Astrocyte (in vitro differentiated cells and primary cell): Measurements from ENCODE around the gene CCDC85B. TPM values are rescaled to one million over a fixed set of nuclear protein-coding genes. Genes with fewer than 3 reads are reported as not detected.

Experiments used
- DNase-seq: peaks from one replicate; pipeline ENCODE4 v3.0.0-alpha.2; 2010; ENCODE audit warnings: low read depth
- FAIRE-seq: peaks from 2 replicates; lab custom pipeline; 2011; peaks lifted over from hg19 to GRCh38; lab: Jason Lieb, UNC
- H2AFZ ChIP-seq: 2 replicates; pipeline ENCODE4 v1.6.0; 2012; ENCODE audit warnings: low read depth, low read length, inconsistent platforms
- H3K27ac ChIP-seq: 2 replicates; pipeline ENCODE4 v1.5.1; 2011; ENCODE audit warnings: low read depth, low read length, inconsistent platforms
- H3K27me3 ChIP-seq: 2 replicates; pipeline ENCODE4 v1.6.0; 2011; ENCODE audit warnings: low read length, inconsistent platforms; ENCODE audit not compliant: insufficient read depth
- H3K36me3 ChIP-seq: 2 replicates; pipeline ENCODE4 v1.5.1; 2011; ENCODE audit warnings: low read length, inconsistent platforms; ENCODE audit not compliant: insufficient read depth
- H3K4me1 ChIP-seq: 2 replicates; pipeline ENCODE4 v1.5.1; 2011; ENCODE audit warnings: low read length, inconsistent platforms; ENCODE audit not compliant: insufficient read depth
- H3K4me2 ChIP-seq: 2 replicates; pipeline ENCODE4 v1.6.0; 2012; ENCODE audit warnings: low read length, inconsistent platforms
- H3K4me3 ChIP-seq: 2 replicates; pipeline ENCODE4 v1.5.1; 2011; ENCODE audit warnings: low read depth, mild to moderate bottlenecking, low read length, inconsistent platforms; ENCODE audit not compliant: insufficient read depth
- H3K79me2 ChIP-seq: 2 replicates; pipeline ENCODE4 v1.6.0; 2012; ENCODE audit warnings: mild to moderate bottlenecking, low read length, inconsistent platforms; ENCODE audit not compliant: insufficient read depth
- H3K9ac ChIP-seq: 2 replicates; pipeline ENCODE4 v1.6.0; 2012; ENCODE audit warnings: mild to moderate bottlenecking, low read length, inconsistent platforms
- H3K9me3 ChIP-seq: 2 replicates; pipeline ENCODE4 v1.5.1; 2012; ENCODE audit warnings: low read depth, mild to moderate bottlenecking, low read length, inconsistent platforms; ENCODE audit not compliant: insufficient read depth
- H4K20me1 ChIP-seq: 2 replicates; pipeline ENCODE4 v1.6.0; 2012; ENCODE audit warnings: low read length, inconsistent platforms; ENCODE audit not compliant: insufficient read depth
- H3K27ac Mint-ChIP-seq: one replicate; pipeline ENCODE4 v1.8.0; 2021; ENCODE audit warnings: mild to moderate bottlenecking, mixed read lengths; ENCODE audit not compliant: unreplicated experiment
- H3K27me3 Mint-ChIP-seq: one replicate; pipeline ENCODE4 v1.8.0; 2021; ENCODE audit warnings: low read depth, mixed read lengths; ENCODE audit not compliant: unreplicated experiment
- H3K36me3 Mint-ChIP-seq: one replicate; pipeline ENCODE4 v1.8.0; 2021; ENCODE audit warnings: low read depth, mixed read lengths; ENCODE audit not compliant: unreplicated experiment
- H3K4me1 Mint-ChIP-seq: one replicate; pipeline ENCODE4 v1.8.0; 2021; ENCODE audit warnings: low read depth, mixed read lengths; ENCODE audit not compliant: unreplicated experiment
- H3K4me3 Mint-ChIP-seq: one replicate; pipeline ENCODE4 v1.8.0; 2021; ENCODE audit warnings: mild to moderate bottlenecking, moderate library complexity, mixed read lengths; ENCODE audit not compliant: unreplicated experiment
- H3K9me3 Mint-ChIP-seq: one replicate; pipeline ENCODE4 v1.8.0; 2021; ENCODE audit warnings: mild to moderate bottlenecking, mixed read lengths; ENCODE audit not compliant: unreplicated experiment
- EZH2 ChIP-seq: IDR thresholded peaks from 2 replicates; pipeline ENCODE4 v1.6.1; 2012; ENCODE audit warnings: mild to moderate bottlenecking, low read length, inconsistent platforms; ENCODE audit not compliant: insufficient read depth
- total RNA-seq: library from RNA; stranded (reverse); gene quantifications from 2 replicates; pipeline ENCODE4 v1.2.1, GENCODE V29; 2021
- TF ChIP-seq, protein P1 (sequence below): IDR thresholded peaks from 2 replicates; pipeline ENCODE4 v1.5.1; 2011; ENCODE audit warnings: low read depth, mild to moderate bottlenecking, inconsistent platforms, low read length, moderate library complexity; ENCODE audit not compliant: insufficient read depth

The CCDC85B gene
- total RNA-seq, 1 donor from 2014 or later = 31.4 TPM

DNA sequence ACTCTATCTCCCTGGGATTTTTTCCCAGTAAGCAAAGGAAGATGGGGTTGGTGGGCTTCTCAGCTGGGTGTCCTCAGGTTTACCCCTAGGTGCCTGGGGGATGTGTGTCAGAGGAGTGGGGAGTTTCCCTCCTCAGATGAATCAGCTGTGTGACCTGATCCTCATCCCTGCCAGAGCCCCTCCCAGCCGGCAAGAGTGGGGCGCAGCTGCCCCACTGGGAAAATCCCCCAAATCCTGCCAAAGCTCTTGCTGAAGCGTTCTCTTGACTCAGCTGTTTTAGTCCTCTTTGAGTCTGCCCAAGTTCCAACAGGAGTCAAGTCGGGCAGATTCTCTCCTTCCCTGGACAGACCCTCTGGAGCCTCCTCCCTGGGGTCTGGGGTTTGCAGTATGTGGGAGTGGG lies 22.4 kb downstream of the CCDC85B start:
- Histone ChIP-seq H3K27ac (peak overlapping the region; percentile 80), H3K9ac (peak overlapping the region; percentile 68), H3K79me2 (peaks cover 28% of the 10 kb centered on the region), H3K4me2 (peak overlapping the region; percentile 21), H3K4me1 (peaks cover 61% of the 10 kb centered on the region), H3K9me3 (no peaks in the 10 kb centered on the region), H3K36me3 (peaks cover 5% of the 10 kb centered on the region), H3K27me3 (no peaks in the 10 kb centered on the region), H3K4me3 (no peak overlapping the region), H4K20me1 (no peaks in the 10 kb centered on the region), H2AFZ (no peak overlapping the region)
- Mint-ChIP-seq H3K27me3 (peaks cover 2% of the 10 kb centered on the region), H3K4me1 (peaks cover 34% of the 10 kb centered on the region), H3K36me3 (no peaks in the 10 kb centered on the region), H3K9me3 (no peaks in the 10 kb centered on the region), H3K27ac (peak overlapping the region; percentile 53), H3K4me3 (no peak overlapping the region)
- FAIRE-seq (no peak), DNase-seq (peak; percentile 63)
- no peak for TF ChIP-seq EZH2
- TF ChIP-seq, protein P1, sequence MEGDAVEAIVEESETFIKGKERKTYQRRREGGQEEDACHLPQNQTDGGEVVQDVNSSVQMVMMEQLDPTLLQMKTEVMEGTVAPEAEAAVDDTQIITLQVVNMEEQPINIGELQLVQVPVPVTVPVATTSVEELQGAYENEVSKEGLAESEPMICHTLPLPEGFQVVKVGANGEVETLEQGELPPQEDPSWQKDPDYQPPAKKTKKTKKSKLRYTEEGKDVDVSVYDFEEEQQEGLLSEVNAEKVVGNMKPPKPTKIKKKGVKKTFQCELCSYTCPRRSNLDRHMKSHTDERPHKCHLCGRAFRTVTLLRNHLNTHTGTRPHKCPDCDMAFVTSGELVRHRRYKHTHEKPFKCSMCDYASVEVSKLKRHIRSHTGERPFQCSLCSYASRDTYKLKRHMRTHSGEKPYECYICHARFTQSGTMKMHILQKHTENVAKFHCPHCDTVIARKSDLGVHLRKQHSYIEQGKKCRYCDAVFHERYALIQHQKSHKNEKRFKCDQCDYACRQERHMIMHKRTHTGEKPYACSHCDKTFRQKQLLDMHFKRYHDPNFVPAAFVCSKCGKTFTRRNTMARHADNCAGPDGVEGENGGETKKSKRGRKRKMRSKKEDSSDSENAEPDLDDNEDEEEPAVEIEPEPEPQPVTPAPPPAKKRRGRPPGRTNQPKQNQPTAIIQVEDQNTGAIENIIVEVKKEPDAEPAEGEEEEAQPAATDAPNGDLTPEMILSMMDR = no peak

DNA sequence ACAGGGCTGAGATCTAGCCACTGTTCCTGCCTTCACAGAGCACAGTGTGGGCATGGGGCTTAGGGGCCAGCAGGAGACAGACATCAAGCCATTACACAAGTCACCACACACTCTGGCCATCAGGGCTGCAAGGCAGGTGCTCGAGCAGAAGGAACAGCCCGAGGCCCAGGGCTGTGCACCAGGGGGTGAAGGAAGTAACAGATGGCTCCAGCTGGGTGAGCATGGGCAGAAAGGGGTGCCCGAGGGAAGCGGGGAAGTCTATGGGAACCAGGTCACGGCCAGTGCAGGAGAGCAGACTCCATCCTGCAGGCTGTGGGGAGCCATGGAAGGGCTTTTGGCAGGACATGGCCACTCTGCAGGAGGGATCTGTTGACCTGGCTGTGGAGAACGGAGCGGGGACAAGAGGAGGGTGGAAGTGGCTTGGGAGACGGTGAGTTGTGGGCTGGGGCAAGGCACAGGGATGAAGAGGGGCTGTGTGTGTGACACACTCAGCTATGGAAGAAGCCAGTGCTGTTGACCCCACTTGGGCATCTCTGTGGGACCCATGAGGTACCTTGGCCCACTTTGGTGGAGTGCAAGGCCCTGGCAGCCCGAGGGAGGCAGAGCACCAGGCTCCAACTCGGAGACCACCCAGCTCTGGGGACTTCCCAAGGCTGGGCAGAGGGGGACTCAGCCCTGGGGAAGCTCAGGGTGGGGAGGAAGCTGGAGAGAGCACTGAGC lies 24.8 kb downstream of the CCDC85B start:
- H3K9me3 ChIP-seq = no peaks in the 10 kb centered on the region
- TF ChIP-seq EZH2 = no peak
- TF ChIP-seq, protein P1 = no peak
- H3K36me3 ChIP-seq = peaks cover 5% of the 10 kb centered on the region
- Mint-ChIP-seq H3K36me3 (peaks cover 2% of the 10 kb centered on the region), H3K4me3 (peak overlapping the region; percentile 31), H3K9me3 (no peaks in the 10 kb centered on the region), H3K27ac (peak overlapping the region; percentile 98), H3K4me1 (peaks cover 34% of the 10 kb centered on the region), H3K27me3 (no peaks in the 10 kb centered on the region)
- no peaks in the 10 kb centered on the region for H3K27me3 ChIP-seq
- no peak for DNase-seq
- peak overlapping the region; percentile 77 for H3K9ac ChIP-seq
- H3K4me2 ChIP-seq = peak overlapping the region; percentile 98
- peaks cover 70% of the 10 kb centered on the region for H3K4me1 ChIP-seq
- peaks cover 2% of the 10 kb centered on the region for H4K20me1 ChIP-seq
- no peak for FAIRE-seq
- H3K79me2 ChIP-seq = peaks cover 44% of the 10 kb centered on the region
- peak overlapping the region; percentile 97 for H3K27ac ChIP-seq
- no peak overlapping the region for H3K4me3 ChIP-seq
- no peak overlapping the region for H2AFZ ChIP-seq

DNA sequence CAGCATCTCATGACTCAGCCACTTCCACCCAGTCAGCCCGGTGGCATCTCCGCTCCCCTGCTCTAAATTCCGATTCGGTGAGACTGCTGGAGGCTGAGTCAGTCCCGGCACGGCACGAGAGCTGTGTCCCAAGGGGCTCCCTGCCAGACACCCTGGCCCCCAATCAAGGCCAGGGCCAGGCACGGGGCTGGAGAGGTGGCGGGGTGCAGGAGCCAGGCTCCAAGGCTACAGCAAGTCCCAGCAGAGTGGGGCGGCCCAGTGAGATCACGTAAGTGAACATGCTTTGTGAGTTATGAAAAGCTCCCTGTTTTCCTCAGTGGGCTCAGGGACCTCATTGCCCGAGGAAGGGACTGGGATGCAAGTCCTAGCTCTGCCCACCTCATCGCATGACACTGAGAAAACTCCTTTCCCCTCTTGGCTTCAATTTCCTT lies 25.4 kb downstream of the CCDC85B start:
- Mint-ChIP-seq H3K36me3 (peaks cover 2% of the 10 kb centered on the region), H3K4me1 (peaks cover 34% of the 10 kb centered on the region), H3K27ac (peak overlapping the region; percentile 98), H3K27me3 (no peaks in the 10 kb centered on the region), H3K4me3 (no peak overlapping the region), H3K9me3 (no peaks in the 10 kb centered on the region)
- Histone ChIP-seq H2AFZ (no peak overlapping the region), H3K79me2 (peaks cover 50% of the 10 kb centered on the region), H3K36me3 (peaks cover 8% of the 10 kb centered on the region), H3K27me3 (no peaks in the 10 kb centered on the region), H3K4me2 (peak overlapping the region; percentile 98), H3K9ac (peak overlapping the region; percentile 77), H3K27ac (peak overlapping the region; percentile 97), H3K9me3 (no peaks in the 10 kb centered on the region), H3K4me1 (peaks cover 76% of the 10 kb centered on the region), H3K4me3 (peak overlapping the region; percentile 11), H4K20me1 (peaks cover 8% of the 10 kb centered on the region)
- DNase-seq = peak; percentile 94
- no peak for TF ChIP-seq EZH2
- TF ChIP-seq, protein P1 = no peak
- FAIRE-seq = peak; percentile 72
